Measurements from ENCODE around the gene SKI.
A peak's percentile ranks its signal among the peaks of the same experiment; 100 is the strongest.

Gene SKI

GRCh38 chr1:2214541-2215241, 13.4 kb upstream of the SKI start:
- H3K9me3 Mint-ChIP-seq, result no peaks in the 10 kb centered on the region
- H3K27ac Mint-ChIP-seq, result peak overlapping the region in 2 of 3 experiments; percentile 91 to 96
- peaks cover 30% of the 10 kb centered on the region for H3K4me1 Mint-ChIP-seq
- no peaks in the 10 kb centered on the region for H3K27me3 Mint-ChIP-seq (ENCODE audit: low read depth)
- H3K36me3 Mint-ChIP-seq (ENCODE audit: low read depth), result no peaks in the 10 kb centered on the region
- TF ChIP-seq, protein P1, sequence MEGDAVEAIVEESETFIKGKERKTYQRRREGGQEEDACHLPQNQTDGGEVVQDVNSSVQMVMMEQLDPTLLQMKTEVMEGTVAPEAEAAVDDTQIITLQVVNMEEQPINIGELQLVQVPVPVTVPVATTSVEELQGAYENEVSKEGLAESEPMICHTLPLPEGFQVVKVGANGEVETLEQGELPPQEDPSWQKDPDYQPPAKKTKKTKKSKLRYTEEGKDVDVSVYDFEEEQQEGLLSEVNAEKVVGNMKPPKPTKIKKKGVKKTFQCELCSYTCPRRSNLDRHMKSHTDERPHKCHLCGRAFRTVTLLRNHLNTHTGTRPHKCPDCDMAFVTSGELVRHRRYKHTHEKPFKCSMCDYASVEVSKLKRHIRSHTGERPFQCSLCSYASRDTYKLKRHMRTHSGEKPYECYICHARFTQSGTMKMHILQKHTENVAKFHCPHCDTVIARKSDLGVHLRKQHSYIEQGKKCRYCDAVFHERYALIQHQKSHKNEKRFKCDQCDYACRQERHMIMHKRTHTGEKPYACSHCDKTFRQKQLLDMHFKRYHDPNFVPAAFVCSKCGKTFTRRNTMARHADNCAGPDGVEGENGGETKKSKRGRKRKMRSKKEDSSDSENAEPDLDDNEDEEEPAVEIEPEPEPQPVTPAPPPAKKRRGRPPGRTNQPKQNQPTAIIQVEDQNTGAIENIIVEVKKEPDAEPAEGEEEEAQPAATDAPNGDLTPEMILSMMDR (IDR thresholded peaks at IDR 0.05; ENCODE audit: unreplicated experiment in 3 of 3), result no peak
- H3K4me3 Mint-ChIP-seq, result no peak overlapping the region

DNA sequence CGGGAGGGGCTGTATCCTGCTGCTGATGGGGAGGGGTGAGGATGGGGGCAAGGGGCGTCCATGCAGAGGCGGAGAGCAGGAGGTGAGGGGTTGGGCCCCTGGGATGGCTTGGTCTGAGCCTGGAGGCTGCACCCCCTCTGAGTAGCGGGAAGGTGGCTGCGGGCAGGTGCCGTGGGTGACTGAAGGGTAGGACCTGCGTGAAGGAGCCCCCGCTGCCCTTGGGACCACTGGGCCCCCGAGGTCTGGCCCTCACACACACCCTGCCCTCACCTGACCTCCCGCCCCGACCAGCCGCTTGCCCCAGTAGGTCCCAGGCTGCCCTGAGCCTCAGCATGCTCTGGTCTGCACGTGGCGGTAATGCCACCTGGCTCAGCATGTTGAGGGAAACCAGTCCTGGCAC, 12.8 kb upstream of the SKI start:
- H3K4me1 Mint-ChIP-seq, result peaks cover 26% of the 10 kb centered on the region
- no peaks in the 10 kb centered on the region for H3K36me3 Mint-ChIP-seq (ENCODE audit: low read depth)
- H3K4me3 Mint-ChIP-seq, result no peak overlapping the region
- TF ChIP-seq, protein P1 (IDR thresholded peaks at IDR 0.05; ENCODE audit: unreplicated experiment in 3 of 3), result no peak
- no peak overlapping the region for H3K27ac Mint-ChIP-seq
- no peaks in the 10 kb centered on the region for H3K27me3 Mint-ChIP-seq (ENCODE audit: low read depth)
- no peaks in the 10 kb centered on the region for H3K9me3 Mint-ChIP-seq

DNA sequence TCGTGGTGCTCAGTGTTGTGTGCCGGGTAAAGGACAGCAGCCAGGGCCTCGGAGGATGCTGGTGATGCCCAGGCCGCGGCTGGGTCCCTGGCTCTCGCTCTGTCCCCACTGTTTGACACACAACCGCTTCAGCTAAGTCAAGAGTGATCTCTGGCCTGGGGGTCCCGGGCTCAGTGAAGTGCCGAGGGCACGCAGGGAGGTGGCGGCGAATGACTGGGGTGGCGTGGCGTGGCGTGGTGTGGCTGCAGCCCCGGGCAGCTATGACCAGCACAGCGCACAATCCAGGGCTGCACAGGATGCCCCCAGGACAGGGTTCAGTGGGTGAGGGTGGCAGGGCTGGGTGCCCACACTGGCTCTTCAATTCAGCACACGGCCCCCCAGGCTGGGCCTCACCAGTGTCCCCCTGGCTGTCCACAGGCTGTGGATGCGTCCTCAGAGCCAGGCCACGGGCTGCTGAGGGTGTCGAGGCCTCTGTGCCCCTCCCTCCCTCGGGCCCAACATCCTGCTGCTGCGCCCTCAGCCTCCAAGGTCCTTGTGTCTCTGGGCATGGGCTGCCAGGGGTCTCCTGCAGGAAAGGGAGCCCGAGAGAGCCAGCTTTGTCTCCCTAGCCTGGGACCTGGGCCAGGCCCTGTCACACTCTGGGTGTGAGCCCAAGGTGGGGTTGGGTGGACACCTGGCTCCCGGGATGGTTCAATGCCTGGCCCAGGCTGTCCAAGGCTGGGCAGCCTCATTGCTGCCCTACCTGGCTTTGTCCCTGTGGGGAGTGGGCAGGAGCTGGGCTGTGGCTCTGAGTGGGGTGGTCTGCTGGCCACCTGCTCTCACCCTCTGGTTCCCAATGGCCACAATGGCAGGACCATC, 12.0 kb upstream of the SKI start:
- Mint-ChIP-seq H3K4me1 (peaks cover 26% of the 10 kb centered on the region), H3K27me3 (ENCODE audit: low read depth) (no peaks in the 10 kb centered on the region), H3K27ac (peak overlapping the region in 1 of 3 experiments; percentile 35), H3K9me3 (no peaks in the 10 kb centered on the region), H3K4me3 (no peak overlapping the region), H3K36me3 (ENCODE audit: low read depth) (no peaks in the 10 kb centered on the region)
- TF ChIP-seq, protein P1 (IDR thresholded peaks at IDR 0.05; ENCODE audit: unreplicated experiment in 3 of 3), result no peak

GRCh38 chr1:2216767-2217058, 11.4 kb upstream of the SKI start:
- Mint-ChIP-seq H3K27ac (no peak overlapping the region), H3K27me3 (ENCODE audit: low read depth) (no peaks in the 10 kb centered on the region), H3K4me1 (peaks cover 26% of the 10 kb centered on the region), H3K36me3 (ENCODE audit: low read depth) (no peaks in the 10 kb centered on the region), H3K9me3 (no peaks in the 10 kb centered on the region), H3K4me3 (no peak overlapping the region)
- TF ChIP-seq, protein P1 (IDR thresholded peaks at IDR 0.05; ENCODE audit: unreplicated experiment in 3 of 3), result no peak

DNA sequence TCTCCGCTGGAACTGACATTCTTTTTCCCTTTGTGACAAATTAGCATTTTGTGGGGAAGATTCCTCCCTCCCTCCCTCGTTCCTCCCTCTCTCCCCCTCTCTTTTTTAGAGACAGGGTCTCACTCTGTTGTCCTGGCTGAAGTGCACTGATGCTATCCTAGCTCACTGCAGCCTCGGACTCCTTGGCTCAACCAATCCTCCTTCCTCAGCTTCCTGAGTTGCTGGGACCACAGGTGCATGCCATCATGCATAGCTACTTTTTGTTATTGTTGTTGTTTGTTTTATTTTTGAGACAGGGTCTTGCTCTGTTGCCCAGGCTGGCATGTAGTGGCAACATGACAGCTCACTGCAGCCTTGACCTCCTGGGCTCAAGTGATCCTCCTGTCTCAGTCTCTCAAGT, 6.8 kb upstream of the SKI start:
- Mint-ChIP-seq H3K4me1 (peaks cover 9% of the 10 kb centered on the region), H3K27me3 (ENCODE audit: low read depth) (no peaks in the 10 kb centered on the region), H3K27ac (no peak overlapping the region), H3K4me3 (no peak overlapping the region), H3K9me3 (no peaks in the 10 kb centered on the region), H3K36me3 (ENCODE audit: low read depth) (no peaks in the 10 kb centered on the region)
- TF ChIP-seq, protein P1 (IDR thresholded peaks at IDR 0.05; ENCODE audit: unreplicated experiment in 3 of 3), result no peak

Measured in nephron (organoid).